Hepatocyte (in vitro differentiated cells): ENCODE results near the gene SORT1.

Experiments
- EZH2 ChIP-seq: fragments of 200-600 bp; sonication (generic); IDR thresholded peaks from 2 replicates; pipeline ENCODE4 v1.6.1; 2016; ENCODE audit warnings: antibody characterized with exemption, mild to moderate bottlenecking, borderline replicate concordance
- EZH2phosphoT487 ChIP-seq: fragments of 200-600 bp; sonication (generic); IDR thresholded peaks from one replicate; pipeline ENCODE4 v1.6.1; 2018; ENCODE audit warnings: antibody characterized with exemption, mild to moderate bottlenecking, low read depth, moderate library complexity; ENCODE audit not compliant: unreplicated experiment, severe bottlenecking

DNA sequence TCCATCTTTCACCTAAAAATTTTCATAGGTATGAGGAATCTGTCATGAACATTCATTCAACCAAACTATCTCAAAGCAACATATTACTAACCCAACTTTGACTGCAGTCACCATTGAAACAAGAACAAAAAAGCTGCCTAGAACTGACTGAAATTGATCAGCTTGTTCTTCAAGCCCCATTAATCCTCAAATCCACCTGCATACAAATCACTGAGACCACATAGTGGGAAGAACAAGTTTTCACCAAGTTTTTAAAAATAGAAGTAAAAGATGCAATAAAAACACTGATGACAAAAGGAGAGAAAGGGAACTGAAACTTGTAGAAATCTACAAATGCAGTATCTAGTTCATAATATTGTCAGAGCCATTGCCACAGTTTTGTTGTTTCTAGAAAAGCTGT, 6.1 kb downstream of the SORT1 start:
- TF ChIP-seq EZH2 (no peak), EZH2phosphoT487 (no peak)
